Limb (tissue), 2 donors: Measurements from ENCODE around the gene MYO7B.

Experiments used
- DNase-seq, 2 donors: peaks; one replicate each; pipeline ENCODE4 v3.0.0-alpha.2; 2016; ENCODE audit errors: extremely low spot score in 2 of 2

MYO7B gene

DNA sequence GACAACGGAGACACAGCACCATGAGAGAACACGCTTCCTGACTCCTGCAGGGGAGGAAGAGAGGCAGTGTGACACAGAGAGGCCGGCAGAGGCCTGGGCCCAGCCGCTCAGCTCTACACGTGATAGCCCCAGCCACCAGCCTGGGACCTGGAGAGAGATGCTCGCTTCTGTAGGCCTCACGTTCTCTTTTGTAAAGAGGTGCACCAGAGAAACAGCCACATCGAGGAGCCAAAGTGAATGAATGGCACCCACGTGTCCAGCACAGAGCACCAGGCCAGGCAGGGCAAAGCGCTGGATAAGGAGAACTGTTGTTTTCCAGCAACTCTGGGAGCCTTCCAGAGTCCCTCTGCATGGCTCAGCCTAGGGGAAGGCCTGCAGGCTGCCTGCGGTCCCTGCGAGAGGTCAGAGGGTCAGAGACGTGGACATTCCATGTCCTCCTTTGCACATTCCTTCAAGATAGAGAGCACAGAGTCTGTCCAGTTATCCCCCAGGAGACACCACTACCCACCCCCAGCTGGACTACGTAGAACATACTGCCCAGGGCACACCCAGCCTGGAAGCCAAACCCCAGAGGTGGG, 125.7 kb downstream of the MYO7B start:
- no peak for DNase-seq

DNA sequence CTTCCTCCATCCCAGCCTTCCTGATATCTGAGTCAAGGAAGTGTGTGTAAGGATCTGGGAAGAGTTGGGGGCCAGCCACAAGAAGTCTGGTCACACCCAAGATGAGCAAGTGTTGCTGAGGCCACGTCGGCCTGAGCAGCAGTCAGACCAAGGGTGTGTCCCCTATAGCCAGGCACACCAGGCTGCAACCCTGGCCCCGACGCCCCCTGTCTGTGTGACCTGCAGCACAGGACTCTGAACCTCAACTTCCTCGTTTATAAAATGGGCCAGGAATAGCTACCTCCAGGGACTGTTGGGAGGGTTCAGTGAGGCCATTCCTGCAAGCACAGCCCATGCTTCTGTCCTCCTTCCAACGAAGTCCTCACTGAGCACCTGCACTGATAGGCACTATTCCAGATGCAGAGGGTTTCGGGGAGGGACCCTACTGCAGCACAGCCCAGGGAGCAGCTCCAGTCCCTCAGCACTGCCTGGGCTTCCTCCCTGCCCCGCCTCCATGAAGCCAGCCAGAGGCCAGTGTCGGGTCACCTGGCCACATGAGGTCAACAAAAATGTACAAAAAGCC, 126.5 kb downstream of the MYO7B start:
- peak in 1 of 2 donors; percentile 18 for DNase-seq

DNA sequence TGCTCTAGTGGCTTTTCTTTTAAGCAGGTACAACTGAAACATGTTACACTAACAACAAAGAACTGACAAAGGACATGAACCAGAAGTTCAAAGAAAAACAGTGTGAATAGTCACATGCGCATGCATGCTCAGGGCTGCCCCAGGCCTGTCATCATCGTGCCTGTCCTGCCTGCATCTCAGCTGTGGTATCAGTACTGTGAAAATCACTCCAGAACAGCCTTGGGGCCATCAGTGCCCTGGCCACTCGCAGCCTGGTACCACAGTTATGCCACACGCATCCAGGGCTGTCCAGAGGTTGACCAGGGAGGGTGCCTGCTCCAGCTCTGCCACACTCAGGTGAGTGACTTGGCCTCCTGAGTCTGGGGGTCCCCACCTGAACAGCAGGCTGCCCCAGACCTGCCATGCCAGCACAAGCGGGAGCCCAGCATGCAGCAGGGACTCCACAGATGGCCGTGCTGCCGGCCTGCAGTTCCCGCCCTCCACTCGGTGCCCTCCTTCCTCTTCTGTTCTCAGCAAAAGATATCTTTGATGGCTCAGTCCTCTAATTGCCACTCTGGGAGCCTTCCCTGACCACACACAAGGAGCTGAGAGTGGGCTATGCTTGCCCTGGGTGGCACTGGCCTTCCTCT, 127.6 kb downstream of the MYO7B start:
- DNase-seq = peak in 1 of 2 donors; percentile 21

DNA sequence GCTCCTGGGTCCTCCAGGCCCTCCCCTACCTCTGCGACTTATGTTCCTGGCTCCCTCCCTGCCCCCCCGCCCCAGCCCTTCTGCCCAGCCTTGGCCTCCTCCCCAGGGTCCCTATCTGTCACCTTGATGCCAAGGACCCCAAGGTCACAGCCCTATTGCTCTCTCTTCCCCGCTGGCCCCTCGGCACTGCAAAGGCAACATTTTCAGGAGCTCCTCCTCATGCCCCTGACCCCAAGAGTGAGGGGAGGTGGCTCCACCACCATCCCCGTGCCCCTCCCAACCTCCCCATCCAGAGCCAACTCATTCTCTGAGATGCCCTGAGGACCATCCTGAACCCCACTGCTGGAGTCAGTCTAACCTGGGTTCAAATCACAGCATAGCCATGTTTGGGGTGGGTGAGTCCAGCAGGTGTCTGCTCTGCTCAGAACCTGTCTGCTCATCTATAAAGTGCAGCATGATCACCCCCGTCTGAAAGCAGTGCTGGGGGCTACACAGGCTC, 128.1 kb downstream of the MYO7B start:
- peak in 1 of 2 donors; percentile 19 for DNase-seq

DNA sequence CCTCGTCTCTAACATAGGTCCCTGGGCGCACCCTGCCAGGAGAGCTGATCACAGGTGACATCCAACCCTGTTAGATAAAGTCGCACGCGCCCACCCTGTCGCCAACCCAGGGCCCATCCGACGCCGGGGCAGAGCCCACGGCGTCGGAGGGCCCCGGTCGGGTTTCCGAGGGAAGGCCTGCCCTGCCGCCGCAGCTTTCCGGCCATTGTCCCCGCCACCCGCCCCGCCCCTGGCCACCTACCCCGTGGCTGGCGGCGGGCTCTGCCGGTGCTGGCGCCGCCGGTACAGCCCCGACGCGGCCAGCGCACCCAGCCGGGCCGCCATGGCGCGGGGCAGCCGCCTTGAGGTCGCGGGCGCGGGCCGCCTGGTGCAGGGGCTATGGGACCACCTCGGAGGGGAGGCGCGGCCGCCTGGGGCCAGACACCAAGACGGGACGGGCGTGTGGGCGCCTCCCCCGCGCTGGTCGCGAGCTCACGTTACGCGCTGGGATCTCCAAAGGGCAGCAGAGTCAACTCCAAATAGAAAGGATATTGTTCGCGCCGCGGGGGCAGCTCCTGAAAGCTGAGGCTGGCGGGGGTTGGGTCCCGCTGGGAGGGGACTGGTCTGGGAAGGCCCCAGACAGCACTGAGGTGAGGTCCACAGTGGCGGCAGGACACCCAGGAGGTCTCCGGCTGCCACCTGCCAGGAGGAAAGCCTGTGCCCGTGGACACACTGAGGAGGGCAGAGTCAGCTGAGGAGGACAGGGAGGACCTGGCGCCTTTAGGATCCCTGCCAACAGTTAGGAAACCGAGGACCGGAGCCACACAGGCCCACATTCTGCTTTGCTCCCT, 128.8 kb downstream of the MYO7B start:
- DNase-seq = peak in 1 of 2 donors; percentile 48

DNA sequence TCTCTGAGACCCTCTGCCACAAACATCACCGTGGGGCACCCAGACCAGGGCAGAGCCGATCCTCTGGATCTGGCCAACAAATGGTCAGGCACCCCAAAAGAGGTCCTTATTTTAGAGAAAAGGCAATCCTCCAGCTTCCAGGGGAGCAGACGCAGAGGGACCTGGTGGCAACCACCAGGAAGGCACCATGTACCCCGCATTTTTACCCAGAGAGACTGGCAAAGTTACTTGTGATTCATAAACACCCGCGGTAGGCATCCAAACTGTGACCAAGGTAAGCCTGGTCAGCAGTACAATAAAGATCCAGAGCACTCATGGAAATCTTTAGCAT, 129.4 kb downstream of the MYO7B start:
- no peak for DNase-seq

DNA sequence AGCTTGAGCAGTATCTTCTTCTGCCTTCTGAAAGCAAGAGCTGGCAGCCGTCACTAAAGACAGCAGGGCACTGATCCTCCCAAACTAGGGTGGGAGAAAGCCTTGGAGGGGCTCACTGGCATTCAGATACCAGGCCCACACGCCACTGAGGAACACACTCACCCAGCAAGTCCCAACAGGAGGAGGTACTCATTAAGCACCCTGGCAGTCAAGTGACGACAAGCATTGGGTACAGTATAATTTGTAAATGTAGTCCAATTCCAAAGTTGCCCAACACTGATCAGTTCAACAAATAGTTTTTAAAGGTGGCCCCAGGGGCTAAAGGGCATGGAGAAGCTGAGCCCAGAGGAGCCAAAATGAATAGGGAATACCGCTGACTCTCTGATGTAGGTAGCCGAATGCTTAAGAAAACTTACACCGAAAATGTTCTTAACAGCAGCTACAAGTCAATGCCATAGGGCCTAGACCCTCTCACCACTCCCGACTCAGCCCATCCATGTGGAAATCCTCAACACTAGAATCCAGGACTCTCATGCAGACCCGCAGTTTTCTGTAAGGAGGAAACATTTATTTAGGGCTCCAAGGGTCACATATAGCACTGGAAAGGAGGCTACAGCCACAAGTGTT, 129.9 kb downstream of the MYO7B start:
- DNase-seq = no peak

DNA sequence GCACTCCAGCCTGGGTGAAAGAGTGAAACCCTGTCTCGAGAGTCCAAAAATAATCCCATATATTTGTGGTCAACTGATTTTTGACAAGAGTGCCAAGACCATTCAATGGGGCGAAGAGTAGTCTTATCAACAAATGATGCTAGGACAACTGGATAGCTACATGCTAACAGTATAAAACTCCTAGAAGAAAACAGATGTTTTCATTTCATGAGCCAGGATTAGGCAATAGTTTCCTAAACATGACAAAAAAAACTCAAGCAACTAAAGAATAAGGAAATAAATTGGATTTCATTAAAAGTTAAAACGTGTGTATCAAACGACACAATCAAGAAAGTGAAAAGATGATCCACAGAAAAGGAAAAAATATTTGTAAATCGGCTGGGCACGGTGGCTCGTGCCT, 133.6 kb downstream of the MYO7B start:
- no peak for DNase-seq

DNA sequence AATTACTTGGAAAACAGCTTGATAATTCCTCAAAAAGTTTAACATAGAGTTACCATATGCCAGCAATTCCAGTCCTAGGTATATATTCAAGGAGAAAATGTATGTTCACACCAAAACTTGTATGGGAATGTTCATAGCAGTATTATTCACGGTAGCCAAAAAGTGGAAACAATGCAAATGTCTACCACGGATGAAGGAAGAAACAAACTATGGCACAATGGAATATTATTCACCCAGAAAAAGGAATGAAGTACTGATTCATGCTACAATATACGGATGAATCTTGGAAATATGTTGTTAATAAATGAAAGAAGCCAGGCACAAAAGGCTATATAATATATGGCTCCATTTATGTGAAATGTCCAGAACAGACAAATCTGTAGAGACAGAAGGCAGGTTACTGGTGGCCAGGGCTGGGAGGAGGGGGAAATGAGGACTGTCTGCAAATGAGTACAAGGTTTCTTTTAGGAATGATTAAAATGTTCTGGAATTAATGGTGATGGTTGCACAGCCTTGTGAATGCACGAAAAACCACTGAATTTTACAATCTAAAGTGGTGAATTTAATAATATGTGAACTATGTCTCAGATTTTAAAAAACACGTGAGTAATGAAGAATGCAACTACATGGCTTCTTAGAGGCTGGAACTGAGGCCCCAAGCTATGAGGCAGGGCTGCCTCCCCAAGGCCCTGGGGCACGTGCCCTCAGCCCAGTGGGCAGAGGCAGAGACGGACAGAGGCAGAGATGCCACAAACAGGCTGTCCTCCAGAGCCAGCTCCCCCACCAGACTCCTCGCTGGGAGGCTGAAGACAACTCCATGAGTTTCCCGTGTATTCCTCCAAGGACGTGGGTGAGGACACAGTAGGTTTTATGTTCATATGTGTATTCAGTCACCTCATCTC, 134.8 kb downstream of the MYO7B start:
- no peak for DNase-seq

DNA sequence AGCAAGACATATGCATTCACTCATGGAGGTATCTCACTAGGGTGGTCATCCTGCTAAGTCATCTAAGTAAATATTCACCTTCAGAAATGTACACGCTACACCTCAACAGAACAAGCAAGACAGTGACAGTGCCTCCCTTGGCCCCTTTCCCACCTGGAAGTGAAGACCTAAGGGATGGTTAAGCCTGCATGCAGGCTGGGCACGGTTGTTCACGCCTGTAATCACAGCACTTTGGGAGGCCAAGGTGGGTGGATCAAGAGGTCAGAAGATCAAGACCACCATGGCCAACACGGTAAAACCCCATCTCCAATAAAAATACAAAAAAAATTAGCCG, 135.4 kb downstream of the MYO7B start:
- DNase-seq = no peak

DNA sequence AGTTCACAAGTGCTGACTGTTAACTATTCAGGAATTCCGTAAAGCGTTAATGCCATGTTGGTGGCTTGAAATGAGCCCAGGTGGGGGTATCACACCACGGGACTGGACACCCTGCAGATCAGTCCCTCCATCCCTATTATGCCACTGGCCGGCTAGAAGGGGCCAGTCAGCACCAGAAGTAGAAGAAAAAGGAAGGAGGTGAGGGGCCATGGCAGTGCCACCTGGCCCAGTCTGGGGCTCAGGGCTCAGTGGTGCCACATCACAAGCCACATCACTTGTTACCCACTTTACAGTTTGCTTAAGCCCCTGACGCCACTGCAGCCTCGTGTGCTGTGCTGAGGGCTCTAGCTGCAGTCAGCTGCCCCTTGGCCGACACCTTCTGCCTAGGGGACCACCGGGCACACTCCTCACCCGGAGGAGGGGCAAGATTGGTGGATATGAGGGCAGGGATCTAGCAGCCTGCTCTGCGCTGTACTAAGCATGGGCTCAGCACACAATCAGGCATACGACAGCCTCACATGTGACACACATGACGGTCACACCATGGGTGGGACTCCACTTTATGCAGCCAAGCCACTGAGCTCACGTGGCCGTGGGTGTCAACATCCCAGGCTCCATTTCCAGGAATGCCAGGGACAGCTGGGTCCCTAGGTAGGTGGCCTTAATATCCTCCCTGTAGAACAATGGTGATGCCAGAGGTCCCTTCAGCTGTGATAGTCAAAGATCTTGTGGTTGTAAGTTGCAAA, 136.2 kb downstream of the MYO7B start:
- no peak for DNase-seq

DNA sequence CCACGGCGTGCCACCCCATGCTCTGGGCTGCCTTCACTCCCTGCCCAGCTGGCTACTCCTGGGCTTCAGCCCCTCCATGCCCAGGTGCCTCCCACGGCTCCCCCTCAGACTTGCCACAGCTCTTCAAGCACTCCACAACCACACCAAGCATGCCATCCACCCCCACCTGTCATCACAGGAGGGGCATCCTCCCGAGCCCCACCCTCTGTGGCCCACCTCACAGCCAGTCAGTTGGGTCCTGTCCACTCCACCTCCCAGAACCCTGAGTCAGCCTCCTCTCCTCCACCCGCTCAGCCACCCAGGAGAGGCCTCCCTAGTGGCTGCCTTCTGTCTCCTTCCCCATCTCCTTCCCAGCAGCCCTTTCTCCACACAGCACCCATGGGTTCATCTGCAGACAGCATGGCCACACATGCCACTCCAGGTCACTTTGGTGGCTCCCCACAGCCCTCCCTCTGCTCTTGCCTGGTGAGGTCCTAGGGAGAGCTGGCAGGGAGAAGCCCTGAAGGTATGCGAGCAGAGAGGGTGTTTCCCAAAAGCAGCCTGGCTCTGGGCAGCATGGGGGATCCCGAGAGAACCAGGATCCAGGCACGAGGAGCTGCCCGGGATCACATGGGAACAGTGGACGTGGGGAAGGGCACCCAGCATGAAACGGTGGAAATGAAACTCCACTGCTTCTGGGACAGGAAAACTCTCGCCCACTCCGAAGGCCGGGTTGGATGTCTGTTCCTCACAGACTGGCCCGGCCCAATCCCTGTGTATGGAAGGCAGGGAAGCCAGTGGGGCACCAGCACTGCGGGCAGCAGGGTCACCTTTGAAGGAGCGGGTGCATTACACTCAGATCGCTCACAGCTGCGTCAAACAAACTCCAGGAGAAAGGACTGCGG, 137.1 kb downstream of the MYO7B start:
- DNase-seq = no peak

DNA sequence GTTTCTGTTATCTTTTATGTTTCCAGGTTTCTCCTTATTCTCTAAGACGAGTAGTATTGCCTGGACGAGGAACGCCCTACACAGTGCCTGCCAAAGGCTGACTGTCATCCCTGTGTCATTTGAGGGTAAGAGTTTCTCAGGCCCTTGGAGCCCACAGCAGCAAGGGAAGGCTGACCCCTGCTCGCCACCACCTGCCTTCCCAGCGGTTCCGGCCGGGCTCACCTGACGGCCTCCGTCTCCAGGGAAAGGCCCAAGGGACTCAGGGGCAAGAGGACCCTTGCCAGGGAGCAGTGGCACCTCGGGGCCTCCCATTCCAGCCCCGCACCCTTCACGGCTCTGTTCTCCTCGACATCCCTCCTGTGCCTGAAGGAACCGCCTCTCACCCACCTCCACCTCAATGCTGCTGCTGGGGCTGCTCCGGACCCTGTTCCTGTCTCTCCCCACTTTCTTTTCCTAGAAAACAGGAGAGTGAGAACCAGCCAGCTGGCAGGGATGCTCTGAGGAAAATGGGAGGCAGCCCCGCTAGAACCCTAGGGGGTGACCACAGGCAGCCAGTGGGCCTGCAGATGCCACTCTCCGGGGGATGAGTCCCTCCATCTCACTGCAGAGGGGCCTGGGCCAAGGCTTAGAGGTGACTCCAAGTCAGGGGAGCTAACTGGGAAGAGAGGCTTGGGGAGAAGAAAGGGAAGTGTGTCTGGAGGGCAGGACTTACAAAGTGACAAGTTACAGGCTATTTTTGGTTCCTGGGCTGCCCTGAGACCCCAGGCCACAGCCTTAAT, 138.0 kb downstream of the MYO7B start:
- DNase-seq = no peak

DNA sequence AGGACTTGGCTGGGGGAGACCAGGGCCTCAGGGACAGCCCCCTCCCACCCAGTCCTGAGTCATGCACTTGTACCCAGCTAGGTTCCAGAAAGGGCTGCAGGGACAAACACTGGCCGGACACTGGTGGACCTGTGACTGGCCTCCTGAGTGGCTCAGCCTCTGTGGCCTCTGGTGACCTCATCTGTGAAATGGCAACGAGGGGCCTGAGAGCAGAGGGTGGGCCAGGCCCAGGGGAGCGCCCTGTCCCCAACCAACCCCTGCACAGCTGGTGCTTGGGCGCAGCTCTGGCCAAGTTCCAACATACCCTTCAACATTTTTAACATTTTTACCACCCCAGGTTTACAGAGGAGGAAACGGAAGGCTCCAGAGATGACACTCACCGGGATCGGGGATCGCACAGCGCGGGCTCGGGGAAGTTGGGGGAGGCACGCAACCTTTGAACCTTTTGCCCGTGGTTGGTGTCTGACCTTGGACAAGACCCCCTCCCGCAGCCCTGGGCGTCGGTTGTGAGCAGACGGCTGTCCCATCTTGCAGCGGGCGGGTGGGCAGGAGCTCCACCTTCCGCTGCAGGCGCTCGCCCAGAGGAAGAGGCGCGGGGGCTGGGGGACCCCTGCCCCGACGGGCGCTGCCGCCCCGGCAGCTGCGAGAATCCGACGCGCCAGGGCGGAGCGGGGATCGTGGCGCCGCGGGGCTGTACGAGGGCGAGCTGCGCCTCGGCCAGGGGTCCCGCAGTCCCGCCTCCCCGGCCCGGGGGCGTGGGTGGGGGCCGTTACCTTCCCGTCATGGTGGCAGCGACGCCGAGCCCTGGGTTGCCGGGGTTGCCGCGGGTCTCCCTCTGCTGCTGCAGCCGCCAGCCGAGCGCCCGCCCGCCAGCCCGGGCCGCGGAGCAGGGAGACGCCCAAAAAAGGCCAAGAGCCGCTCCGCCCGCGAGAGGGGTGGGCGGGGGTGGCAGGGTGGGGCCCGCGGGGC, 139.0 kb downstream of the MYO7B start:
- no peak for DNase-seq

DNA sequence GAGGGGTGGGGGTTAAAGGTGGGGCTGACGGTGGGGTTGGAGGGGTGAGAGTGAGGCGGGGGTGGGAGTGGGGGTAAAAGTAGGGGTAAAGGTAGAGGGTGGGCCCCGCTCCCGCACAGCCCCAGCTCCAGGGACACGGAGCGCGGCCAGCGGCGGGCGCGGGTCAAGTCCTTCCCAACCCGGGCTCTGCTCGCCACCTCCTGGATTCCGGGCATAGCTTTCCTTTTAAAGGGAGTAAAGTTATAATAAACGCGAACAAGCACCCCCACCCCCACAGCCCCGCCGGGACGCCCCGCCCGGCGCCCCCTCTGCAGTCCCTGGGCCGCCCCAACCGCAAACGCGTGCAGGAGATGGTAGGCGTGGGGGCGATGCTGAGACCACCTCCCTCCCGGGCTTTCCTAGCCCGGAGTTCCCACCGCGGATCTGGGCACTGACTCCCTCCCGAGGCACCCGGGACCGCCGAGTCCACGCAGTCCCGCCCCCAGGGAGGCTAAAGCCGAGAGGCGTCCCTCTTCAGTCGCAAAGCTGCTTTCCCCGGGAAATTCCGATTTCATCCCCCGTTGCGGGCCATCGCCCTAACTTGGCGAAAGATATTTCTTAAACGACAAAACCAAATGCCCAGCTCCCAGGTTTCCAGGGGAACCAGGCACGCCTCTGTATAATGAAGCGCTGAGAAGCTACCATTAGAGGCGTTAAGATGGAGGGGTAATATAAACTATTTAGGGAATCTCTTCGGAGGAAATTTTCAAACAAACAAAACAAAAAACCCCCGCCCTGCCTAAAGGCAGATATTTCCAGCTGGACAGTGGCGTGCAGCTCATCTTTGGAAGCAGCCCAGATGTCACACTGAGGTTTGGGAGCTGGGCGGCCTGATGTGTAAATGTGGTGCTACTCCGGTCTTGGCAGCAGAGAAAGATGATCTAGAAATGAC, 140.1 kb downstream of the MYO7B start, which contains the start of gene LIMS2:
Gene LIMS2, minus strand, starts transcription at position 200 of the 931 bp plus-strand sequence. CDS start 506 bp downstream, outside the sequence.
- DNase-seq = peak in 1 of 2 donors; percentile 12

DNA sequence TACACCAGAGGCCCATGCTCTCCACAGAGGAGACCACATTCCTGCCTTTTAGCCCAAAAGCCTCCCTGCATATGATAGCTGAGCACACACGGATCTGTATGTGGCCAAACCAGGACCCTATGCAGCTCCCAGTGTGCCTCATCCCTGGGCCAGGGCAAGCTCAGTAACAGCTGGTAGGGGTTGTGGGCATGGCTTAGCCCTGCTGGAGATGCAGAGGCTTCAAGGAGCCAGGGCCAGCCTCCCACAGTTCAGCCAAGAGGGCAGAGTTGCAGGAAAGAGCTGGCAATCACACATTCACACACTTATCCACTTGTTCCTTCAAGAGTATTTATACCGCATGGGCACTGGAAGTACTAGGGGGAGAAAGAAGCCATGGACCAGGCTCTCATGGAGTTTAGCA, 141.4 kb downstream of the MYO7B start:
- no peak for DNase-seq
